IPS DF 4.7 (cell line): Measurements from ENCODE around the gene MUTYH.

Source experiments
- DNase-seq: peaks from one replicate; pipeline ENCODE4 v3.0.0-alpha.2; 2013; ENCODE audit warnings: low spot score; ENCODE audit errors: extremely low read depth

Gene MUTYH

DNA sequence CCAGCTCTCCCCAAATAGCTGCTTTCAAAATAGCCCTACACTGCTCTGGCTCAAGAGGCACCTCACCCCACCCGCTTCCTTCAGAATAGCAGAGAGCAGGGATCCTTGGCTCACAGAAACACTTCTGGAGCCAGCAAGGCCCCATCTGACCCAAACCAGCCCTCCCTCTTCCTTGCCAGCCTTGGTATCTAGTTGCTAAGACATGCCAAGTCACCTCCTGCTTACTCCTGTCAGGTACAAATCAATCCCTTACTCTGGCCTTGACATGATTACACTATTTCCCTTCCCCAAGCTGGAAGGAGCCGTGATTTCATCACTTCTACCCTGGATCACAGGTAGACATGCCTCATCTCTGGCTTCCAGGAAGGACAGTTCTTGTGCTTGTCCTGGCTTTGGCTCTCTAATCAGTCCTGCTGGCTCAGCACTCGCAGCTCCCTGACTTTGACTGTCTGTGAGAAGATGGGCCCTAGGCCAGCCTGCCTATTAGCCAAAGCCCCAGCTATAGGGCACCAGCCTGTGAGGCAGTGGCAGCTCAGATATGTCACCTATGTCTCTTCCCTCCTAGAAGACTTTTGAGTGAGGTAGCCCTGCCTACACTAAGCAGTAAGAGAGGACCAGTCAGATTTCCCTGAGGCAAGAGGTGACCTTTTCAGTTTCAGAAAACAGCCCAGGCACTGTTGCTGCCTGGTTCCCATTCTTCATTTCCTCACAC lies 8.9 kb upstream of the MUTYH start:
- no peak for DNase-seq

GRCh38 chr1:45348609-45348965 lies 8.3 kb upstream of the MUTYH start:
- DNase-seq: no peak

GRCh38 chr1:45348020-45348419 lies 7.8 kb upstream of the MUTYH start:
- DNase-seq: no peak

GRCh38 chr1:45346473-45346872 lies 6.2 kb upstream of the MUTYH start:
- DNase-seq: no peak

DNA sequence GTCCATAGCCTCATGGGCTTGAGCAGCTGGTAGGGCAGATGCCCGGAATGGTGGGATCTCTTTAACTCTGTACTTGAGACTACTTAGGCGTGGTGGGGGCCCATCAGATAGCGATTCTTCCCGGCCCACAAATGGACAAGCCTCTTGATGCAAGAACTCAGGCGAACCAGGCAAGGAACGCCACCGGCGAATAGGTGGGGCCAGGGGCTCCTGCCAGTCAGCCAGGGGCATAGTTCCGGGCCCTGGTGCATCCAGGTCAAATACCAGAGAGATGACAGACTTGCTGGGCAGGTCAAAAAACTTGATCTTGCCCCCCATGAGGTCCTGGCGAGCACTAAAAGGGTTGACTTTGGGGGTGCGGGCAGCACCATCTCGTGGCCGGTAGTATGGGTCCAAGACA lies 4.8 kb upstream of the MUTYH start:
- DNase-seq: no peak

DNA sequence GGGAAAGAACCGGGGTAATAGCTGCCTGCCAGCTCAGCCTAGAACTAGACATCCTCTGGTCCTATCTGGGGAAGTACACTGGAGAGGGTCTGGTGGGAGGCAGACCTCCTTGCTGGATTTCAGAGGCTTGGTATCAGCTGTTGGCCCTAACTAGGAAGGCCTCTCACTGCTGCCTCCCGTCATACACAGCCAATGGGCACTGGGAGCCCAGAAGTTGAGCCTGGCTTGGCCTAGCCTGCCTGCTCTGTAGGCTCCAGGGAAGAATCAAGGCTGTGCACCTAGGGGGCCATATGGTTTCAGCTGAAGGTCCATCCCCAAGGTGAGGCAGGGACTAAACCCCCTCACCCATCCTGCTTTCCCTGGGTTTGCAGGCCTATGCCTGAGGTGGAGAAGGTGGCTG lies 4.3 kb upstream of the MUTYH start:
- no peak for DNase-seq

DNA sequence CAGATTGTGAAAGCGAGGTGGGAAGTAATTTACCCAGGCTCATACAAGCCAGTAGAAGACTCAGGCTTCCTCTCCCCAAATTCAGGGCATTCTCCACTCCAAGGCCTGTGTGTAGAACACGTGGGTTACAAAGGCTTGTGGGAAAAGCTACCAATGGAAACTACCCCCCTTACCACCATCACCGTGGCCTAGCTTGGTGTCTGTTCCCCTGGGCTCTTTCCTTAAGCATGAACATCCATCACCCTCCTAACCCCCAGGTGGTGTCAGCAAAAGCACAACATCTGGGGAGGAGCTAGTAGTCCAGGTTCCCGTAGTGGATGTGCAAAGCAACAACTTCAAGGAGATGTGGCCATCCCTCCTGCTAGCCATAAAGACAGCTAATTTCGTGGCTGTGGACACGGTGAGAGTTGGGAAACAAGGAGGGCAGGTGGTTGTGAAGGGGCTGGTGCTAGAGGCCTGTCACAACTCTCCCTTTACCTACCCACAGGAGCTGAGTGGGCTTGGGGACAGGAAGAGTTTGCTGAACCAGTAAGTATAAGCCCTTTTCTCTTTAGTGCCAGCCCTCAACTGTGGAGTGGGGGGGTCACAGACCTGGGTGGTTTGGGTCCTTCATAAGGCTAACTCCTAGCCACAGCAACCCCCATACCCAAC lies 701 bp upstream of the MUTYH start:
- no peak for DNase-seq

DNA sequence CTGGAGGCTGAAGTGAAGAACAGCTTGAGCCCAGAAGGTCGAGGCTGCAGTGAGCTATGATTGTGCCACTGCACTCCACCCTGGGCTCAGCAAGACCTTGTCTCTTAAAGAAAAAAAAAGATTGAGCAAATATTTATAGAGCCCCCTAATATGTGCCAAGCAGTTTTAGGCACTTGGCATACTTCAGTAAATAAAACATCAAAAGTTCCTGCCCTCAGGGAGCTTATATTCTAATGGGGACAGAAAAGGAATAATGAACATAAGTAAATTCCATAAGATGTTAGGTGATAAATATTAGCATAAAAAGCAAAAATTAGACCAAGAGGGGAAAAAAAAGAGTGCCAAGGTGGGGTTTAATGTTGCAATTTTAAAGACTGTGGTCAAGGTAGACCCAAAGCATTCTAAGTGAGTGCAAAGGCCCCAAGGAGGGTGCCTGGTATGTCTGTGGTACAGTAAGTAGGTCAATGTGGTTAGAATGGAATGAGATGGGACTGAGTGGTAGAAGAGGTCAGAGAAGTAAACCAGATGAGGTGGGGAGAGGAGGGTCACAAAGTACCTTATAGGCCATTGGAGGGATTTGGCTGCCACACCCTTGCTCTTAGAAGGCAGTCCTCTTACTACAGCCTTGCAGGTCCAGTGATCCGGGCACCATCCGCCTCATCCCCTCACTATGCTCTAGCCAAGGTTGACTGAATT lies 2.5 kb downstream of the MUTYH start:
- no peak for DNase-seq

DNA sequence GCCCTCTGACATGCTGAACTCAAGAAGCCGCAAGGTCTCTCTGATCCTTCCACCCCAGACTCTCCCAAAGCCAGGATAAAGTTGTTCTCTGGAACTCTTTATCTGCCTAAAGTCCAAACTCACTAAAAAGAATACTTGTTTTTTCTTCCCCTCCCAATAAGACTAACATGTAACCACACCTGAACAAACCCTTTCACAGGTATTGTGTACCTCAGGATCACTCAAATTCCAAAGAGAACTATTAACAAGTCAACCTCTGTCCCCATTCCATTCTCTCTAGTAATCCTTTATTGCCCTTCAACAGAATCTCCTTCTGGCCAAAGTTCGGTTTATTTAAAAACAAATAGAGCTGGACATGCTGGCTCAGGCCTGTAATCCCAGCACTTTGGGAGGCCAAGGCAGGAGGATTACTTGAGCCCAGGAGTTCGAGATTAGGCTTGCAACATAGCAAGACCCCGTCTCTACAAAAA lies 4.3 kb downstream of the MUTYH start:
- DNase-seq: no peak

GRCh38 chr1:45334308-45335245 lies 5.7 kb downstream of the MUTYH start:
- DNase-seq: no peak

DNA sequence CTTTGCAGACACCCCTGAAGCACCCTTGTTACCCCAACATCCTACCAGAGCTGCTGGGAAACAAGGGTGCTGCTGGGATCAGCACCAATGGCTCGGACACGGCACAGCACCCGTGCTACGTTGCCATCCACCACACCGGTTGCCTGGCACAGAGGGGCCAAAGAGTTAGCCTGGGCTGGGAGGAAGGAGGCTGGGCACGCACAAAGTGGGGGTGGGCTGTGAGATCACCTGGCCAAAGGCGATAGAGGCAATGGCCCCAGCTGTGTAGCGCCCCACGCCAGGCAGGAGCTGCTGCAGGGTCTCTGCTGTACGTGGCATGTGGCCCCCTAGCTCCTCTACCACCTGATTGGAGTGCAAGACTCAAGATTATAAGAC lies 7.9 kb downstream of the MUTYH start:
- DNase-seq: no peak

DNA sequence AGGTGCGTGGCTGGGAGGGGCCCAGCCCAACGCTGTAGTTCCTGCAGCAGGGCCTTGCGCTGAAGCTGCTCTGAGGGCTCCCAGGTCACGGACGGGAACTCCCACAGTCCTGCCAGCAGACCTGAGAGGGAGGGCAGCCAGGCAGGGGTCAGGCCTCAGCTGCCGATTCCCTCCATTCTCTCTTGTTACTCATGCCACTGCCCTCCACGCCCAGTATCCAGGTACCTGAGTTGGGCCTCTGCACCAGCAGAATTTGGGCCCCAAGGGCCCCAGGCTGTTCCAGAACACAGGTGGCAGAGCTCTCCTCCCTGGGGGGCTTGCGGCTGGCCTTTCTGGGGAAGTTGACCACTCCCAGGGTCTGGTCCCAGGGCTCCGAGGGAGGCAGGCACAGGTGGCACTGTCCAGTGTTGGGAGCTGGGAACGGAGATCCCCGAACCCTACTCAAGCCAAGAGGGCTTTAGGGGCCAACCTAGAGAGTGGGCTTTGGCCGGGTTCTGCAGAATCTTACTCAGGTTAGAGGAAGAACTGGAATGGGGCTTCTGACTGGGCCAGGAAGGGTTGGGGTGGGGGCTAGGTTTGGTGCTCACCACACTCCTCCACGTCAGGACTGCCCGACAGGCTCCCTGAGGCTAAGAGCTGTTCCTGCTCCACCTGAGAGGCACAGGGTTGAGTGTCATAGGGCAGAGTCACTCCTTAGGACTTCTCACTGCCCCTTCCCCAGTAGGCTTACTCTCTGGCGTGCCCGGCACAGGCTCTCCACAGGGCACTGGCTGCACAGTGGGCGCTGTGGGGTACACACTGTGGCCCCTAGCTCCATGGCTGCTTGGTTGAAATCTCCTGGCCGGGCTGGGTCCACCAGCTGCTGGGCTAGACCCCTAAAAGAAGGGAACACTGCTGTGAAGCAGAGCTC lies 8.5 kb downstream of the MUTYH start:
- no peak for DNase-seq

DNA sequence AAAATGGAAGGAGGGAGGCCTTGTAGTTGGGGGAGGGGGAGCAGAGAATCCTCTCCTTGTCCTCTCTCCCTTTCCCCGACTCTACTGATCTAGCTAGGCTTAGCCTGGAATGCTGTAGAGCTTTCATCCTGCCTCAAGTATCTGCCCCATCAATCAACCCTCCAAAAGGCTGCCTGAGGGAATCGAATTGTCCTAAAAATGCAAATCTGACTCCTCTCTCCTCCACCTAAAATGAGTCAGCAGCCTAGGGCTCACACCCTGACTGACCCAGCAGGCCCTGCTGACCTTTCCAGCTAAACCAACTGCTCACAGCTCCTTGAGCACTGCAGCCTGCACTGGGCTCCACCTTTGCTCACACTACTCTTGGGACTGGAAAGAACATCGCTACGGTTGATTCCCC lies 10.8 kb downstream of the MUTYH start:
- DNase-seq: no peak

GRCh38 chr1:45328680-45329079 lies 11.6 kb downstream of the MUTYH start:
- DNase-seq: no peak

- DNase-seq: no peak
Measured at GRCh38 chr1:45327644-45328515, 12.4 kb downstream of the MUTYH start.

DNA sequence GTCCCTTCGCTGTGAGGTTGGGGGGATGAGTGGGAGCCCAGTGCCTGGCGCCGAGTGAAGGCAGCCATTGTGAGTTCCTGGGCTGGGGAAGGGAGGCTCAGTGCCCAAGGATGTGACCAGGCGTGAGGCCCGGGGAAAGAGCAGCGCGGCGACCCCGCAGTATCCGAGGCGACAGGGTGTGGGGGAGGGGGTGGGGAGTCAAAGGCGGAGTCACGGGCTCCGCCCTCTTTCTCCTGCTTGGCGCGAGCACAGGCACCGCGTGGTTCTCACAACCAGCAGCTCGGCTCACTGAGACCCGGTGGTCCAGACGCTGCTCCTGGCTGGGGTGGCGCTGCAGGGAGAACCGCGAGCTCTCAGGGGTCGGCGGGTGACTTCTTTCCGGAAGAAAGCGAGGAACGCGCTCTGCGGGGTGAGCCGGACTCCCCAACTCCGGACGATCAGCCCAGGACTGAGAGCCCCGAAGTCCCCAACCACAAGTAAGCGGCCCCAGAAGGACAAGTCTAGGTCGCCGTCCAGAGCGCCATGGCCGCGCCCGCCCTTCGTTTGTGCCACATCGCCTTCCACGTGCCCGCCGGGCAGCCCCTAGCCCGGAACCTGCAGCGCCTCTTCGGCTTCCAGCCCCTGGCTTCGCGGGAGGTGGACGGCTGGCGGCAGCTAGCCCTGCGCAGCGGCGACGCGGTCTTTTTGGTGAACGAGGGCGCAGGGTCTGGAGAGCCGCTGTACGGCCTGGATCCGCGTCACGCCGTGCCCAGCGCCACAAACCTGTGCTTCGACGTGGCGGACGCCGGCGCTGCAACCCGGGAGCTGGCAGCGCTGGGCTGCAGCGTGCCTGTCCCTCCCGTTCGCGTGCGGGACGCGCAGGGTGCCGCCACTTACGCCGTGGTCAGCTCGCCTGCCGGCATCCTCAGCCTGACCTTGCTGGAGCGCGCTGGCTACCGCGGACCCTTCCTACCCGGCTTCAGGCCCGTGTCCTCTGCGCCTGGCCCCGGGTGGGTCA lies 13.3 kb downstream of the MUTYH start, which contains the start of gene HPDL:
Gene HPDL, plus strand, starts transcription at position 269 of the 997 bp plus-strand sequence. Its CDS starts 254 bp downstream, at position 523.
- DNase-seq: peak; percentile 58

DNA sequence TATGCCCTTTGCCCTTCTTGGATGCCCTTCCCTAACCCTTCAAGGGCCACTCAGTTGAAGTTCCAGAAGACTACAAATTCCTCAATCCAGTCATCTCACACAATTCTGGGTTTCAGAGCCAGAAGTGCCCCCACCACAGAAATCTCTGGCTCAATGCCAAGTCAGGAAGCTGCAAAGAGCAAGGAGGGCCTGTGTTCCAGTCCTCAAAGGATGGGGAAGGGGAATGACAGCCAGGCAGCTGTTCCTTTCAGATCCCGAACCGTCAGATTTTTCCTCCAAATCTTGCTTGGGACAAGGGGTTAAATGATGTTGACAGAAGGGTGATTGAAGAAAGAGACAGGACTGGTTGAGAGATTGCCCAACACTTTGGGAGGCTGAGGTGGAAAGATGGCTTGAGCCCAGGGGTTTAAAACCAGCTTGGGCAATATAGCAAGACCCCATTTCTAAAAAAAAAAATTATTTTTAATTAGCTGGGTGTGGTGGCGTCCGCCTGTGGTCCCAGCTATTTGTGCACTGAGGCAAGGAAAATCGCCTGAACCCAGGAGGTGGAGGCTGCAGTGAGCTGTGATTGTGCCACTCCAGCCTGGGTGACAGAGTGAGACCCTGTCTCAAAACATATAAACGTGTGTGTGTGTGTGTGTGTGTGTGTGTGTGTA lies 14.3 kb downstream of the MUTYH start:
- no peak for DNase-seq
